SK-N-SH treated with all-trans-retinoic acid at 6 μM for 48 hours (cell line): Measurements from ENCODE around the gene PLEKHA8.

Source experiments
- ARNTL ChIP-seq: fragments of 450-650 bp; formaldehyde crosslinking; IDR thresholded peaks from 2 replicates; pipeline ENCODE4 v1.5.0; 2020; ENCODE audit warnings: low read depth, mild to moderate bottlenecking, moderate library complexity, borderline replicate concordance
- CREB5 ChIP-seq: fragments of 250-450 bp; sonication (Bioruptor Pico); IDR thresholded peaks from 2 replicates; pipeline ENCODE4 v1.5.1; 2020; ENCODE audit warnings: low read depth, mild to moderate bottlenecking, moderate library complexity
- ISL1 ChIP-seq: fragments of 250-450 bp; sonication (Bioruptor Pico); IDR thresholded peaks from 2 replicates; pipeline ENCODE4 v2.1.2; 2022; ENCODE audit warnings: mild to moderate bottlenecking, moderate library complexity
- PATZ1 ChIP-seq: fragments of 250-450 bp; sonication (Bioruptor Pico); IDR thresholded peaks from 2 replicates; pipeline ENCODE4 v1.8.0; 2020; ENCODE audit warnings: mild to moderate bottlenecking, moderate library complexity, borderline replicate concordance
- PPARA ChIP-seq: fragments of 250-450 bp; sonication (Bioruptor Pico); IDR thresholded peaks from 2 replicates; pipeline ENCODE4 v1.5.0; 2020; ENCODE audit warnings: mild to moderate bottlenecking, borderline replicate concordance
- RARB ChIP-seq: fragments of 250-450 bp; sonication (Bioruptor Pico); IDR thresholded peaks from 2 replicates; pipeline ENCODE4 v1.8.0; 2021; ENCODE audit warnings: mild to moderate bottlenecking, moderate library complexity
- ZC3H10 ChIP-seq: fragments of 250-450 bp; sonication (Bioruptor Pico); IDR thresholded peaks from 2 replicates; pipeline ENCODE4 v1.5.1; 2021; ENCODE audit warnings: mild to moderate bottlenecking, moderate library complexity
- TF ChIP-seq, protein P1 (sequence below): fragments of 250-450 bp; sonication (Bioruptor Pico); IDR thresholded peaks from 2 replicates; pipeline ENCODE4 v1.5.0; 2020; ENCODE audit warnings: mild to moderate bottlenecking, moderate library complexity

DNA sequence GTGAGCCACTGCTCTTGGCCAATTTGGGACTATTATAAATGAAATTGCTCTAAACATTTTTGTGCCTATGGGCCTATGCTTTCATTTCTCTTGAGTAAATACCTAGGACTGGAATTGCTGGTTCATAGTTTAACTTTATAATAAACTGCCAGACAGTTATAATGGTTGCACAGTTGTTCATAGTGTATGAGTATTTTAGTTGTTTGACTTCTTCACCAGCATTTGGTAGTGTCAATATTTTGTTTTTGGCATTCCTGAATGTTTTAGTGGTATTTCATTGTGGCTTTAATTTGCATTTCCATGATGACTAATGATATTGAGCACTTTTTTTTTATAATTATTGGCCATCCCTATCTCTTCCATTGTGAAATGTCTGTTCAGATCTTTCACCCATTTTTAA lies 29.5 kb downstream of the PLEKHA8 start:
- TF ChIP-seq PPARA (CRISPR knock-in tag), result no peak
- no peak for TF ChIP-seq ISL1
- TF ChIP-seq CREB5, result no peak
- TF ChIP-seq ARNTL (CRISPR knock-in tag), result no peak
- no peak for TF ChIP-seq ZC3H10 (CRISPR knock-in tag)
- TF ChIP-seq PATZ1 (CRISPR knock-in tag), result no peak
- no peak for TF ChIP-seq RARB (CRISPR knock-in tag)
- TF ChIP-seq, protein P1, sequence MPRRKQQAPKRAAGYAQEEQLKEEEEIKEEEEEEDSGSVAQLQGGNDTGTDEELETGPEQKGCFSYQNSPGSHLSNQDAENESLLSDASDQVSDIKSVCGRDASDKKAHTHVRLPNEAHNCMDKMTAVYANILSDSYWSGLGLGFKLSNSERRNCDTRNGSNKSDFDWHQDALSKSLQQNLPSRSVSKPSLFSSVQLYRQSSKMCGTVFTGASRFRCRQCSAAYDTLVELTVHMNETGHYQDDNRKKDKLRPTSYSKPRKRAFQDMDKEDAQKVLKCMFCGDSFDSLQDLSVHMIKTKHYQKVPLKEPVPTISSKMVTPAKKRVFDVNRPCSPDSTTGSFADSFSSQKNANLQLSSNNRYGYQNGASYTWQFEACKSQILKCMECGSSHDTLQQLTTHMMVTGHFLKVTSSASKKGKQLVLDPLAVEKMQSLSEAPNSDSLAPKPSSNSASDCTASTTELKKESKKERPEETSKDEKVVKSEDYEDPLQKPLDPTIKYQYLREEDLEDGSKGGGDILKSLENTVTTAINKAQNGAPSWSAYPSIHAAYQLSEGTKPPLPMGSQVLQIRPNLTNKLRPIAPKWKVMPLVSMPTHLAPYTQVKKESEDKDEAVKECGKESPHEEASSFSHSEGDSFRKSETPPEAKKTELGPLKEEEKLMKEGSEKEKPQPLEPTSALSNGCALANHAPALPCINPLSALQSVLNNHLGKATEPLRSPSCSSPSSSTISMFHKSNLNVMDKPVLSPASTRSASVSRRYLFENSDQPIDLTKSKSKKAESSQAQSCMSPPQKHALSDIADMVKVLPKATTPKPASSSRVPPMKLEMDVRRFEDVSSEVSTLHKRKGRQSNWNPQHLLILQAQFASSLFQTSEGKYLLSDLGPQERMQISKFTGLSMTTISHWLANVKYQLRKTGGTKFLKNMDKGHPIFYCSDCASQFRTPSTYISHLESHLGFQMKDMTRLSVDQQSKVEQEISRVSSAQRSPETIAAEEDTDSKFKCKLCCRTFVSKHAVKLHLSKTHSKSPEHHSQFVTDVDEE (CRISPR knock-in tag), result no peak
